Neuronal stem cell (in vitro differentiated cells): Measurements from ENCODE around the gene ALDH1A1.

ENCODE experiments used
- DNase-seq: peaks from one replicate; pipeline ENCODE4 v3.0.0-alpha.2; 2013; ENCODE audit warnings: low spot score
- H2AFZ ChIP-seq: one replicate; pipeline ENCODE4 v1.6.1; 2013; ENCODE audit warnings: mild to moderate bottlenecking, low read length, inconsistent platforms
- H2AK5ac ChIP-seq: 2 replicates; pipeline ENCODE4 v1.6.1; 2013; ENCODE audit warnings: low read depth, mild to moderate bottlenecking, inconsistent platforms, low read length, moderate library complexity, mixed read lengths
- H2BK120ac ChIP-seq: 2 replicates; pipeline ENCODE4 v1.6.1; 2013; ENCODE audit warnings: low read depth, mild to moderate bottlenecking, inconsistent platforms, low read length, moderate library complexity, mixed read lengths
- H2BK12ac ChIP-seq: one replicate; pipeline ENCODE4 v1.6.1; 2013; ENCODE audit warnings: low read length, inconsistent platforms
- H2BK15ac ChIP-seq: 2 replicates; pipeline ENCODE4 v1.6.1; 2013; ENCODE audit warnings: mild to moderate bottlenecking, low read length, inconsistent platforms, mixed read lengths
- H2BK5ac ChIP-seq: one replicate; pipeline ENCODE4 v1.6.1; 2013; ENCODE audit warnings: inconsistent platforms, mild to moderate bottlenecking, low read length, moderate library complexity
- H3K14ac ChIP-seq: one replicate; pipeline ENCODE4 v1.6.1; 2013; ENCODE audit warnings: low read length, inconsistent platforms
- H3K18ac ChIP-seq: 2 replicates; pipeline ENCODE4 v1.6.1; 2013; ENCODE audit warnings: low read length, inconsistent platforms
- H3K23ac ChIP-seq: 2 replicates; pipeline ENCODE4 v1.6.1; 2013; ENCODE audit warnings: low read depth, mild to moderate bottlenecking, mixed read lengths, low read length, inconsistent platforms; ENCODE audit not compliant: poor library complexity
- H3K27ac ChIP-seq: replicated peaks from 3 replicates; pipeline ENCODE4 v1.5.1; 2013; ENCODE audit warnings: low read length, inconsistent platforms
- H3K27me3 ChIP-seq, 3 experiments: 2 replicates each; pipeline ENCODE4 v1.6.1; 2013; ENCODE audit warnings: low read length in 3 of 3, mild to moderate bottlenecking in 2 of 3, inconsistent platforms in 1 of 3, low read depth in 1 of 3, mixed read lengths in 1 of 3, moderate library complexity in 1 of 3; ENCODE audit not compliant: control insufficient read depth in 3 of 3, insufficient read depth in 3 of 3
- H3K36me3 ChIP-seq, 2 donors: replicated peaks in 1 of 2; 2 replicates each; pipeline ENCODE4 v1.6.1; 2013; ENCODE audit warnings: low read length in 2 of 2; ENCODE audit not compliant: control insufficient read depth in 2 of 2, insufficient read depth in 2 of 2
- H3K4ac ChIP-seq: 2 replicates; pipeline ENCODE4 v1.6.1; 2013; ENCODE audit warnings: inconsistent platforms, mild to moderate bottlenecking, low read length, moderate library complexity
- H3K4me1 ChIP-seq, 2 donors: 1 replicate in 1 of 2; 2 replicates in 1 of 2; pipeline ENCODE4 v1.6.1; 2013; ENCODE audit warnings: low read length in 2 of 2, low read depth in 1 of 2; ENCODE audit not compliant: control insufficient read depth in 2 of 2, insufficient read depth in 1 of 2
- H3K4me2 ChIP-seq: one replicate; pipeline ENCODE4 v1.6.1; 2013; ENCODE audit warnings: mild to moderate bottlenecking, low read length, inconsistent platforms; ENCODE audit not compliant: insufficient read depth, poor library complexity, severe bottlenecking
- H3K4me3 ChIP-seq, 2 donors: 2 replicates each; pipeline ENCODE4 v1.5.1; 2013; ENCODE audit warnings: low read length in 2 of 2, mild to moderate bottlenecking in 2 of 2, inconsistent platforms in 1 of 2, moderate library complexity in 1 of 2
- H3K79me1 ChIP-seq: one replicate; pipeline ENCODE4 v1.6.1; 2013; ENCODE audit warnings: low read depth, mild to moderate bottlenecking, inconsistent platforms, low read length, moderate library complexity
- H3K9ac ChIP-seq: one replicate; pipeline ENCODE4 v1.6.1; 2013; ENCODE audit warnings: mild to moderate bottlenecking, low read depth, low read length, inconsistent platforms; ENCODE audit not compliant: poor library complexity
- H3K9me3 ChIP-seq, 2 donors: replicated peaks in 1 of 2; 2 replicates each; pipeline versions ENCODE3 to v1.6.1; 2013; ENCODE audit warnings: low read length in 2 of 2, mild to moderate bottlenecking in 2 of 2, inconsistent platforms in 1 of 2, low read depth in 1 of 2, mixed read lengths in 1 of 2, moderate library complexity in 1 of 2; ENCODE audit not compliant: control insufficient read depth in 2 of 2, insufficient read depth in 1 of 2
- H4K8ac ChIP-seq: one replicate; pipeline ENCODE4 v1.6.1; 2013; ENCODE audit warnings: low read depth, mild to moderate bottlenecking, inconsistent platforms, low read length, moderate library complexity
- H4K91ac ChIP-seq: one replicate; pipeline ENCODE4 v1.6.1; 2013; ENCODE audit warnings: low read length, low read depth, mild to moderate bottlenecking, inconsistent platforms; ENCODE audit not compliant: poor library complexity
- WGBS, 2 donors: extraction: QIAGEN DNeasy Blood & Tissue Kit; methylation state at CpG; one replicate each; pipeline ENCODE4 v1.1.7; 2013; ENCODE audit warnings: missing lambda C conversion rate in 2 of 2, mixed read lengths in 1 of 2; ENCODE audit not compliant: insufficient read length in 2 of 2, insufficient replicate concordance in 1 of 2; ENCODE audit errors: extremely low coverage in 2 of 2; 5-methylcytosine and 5-hydroxymethylcytosine counted together

The ALDH1A1 gene

DNA sequence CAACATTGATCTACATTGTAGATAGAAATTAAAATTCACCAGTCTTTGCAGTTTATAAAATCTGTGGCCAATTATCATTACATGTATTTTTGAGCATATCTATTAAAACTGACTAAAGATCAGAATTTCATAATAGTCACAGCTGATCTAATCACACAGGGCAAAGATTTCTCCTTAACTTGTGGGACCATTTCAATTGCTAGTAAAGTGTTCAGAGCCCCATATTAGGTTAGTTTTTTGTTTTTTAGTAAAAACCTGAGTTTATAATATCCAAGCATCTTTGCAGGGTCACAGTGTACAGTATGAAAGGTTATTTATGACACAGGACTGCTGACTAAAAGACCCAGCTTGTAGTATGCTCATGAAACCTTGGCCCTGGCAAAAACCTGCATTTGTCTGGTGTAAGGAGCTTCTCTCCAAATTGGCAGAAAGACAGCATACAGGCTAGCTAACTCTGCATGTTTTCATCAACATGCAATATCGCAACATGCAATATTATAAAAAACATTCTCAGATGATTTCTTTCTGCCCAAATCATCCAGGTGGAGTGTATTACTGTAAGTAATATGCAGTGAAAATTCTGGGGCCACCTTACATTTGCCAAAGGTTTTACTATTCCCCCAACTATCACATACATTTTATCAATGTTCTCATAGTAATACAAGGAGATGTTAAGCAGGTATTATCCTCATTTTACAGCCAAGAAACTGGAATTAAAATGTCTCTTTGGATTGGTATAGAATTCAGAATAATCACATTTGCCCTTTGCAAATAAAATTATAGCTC lies 37.7 kb upstream of the ALDH1A1 start:
- Histone ChIP-seq H3K18ac (no peak overlapping the region), H3K36me3 (no peaks in the 10 kb centered on the region), H3K14ac (no peak overlapping the region), H2BK120ac (no peak overlapping the region), H2BK15ac (no peak overlapping the region), H3K4me2 (no peak overlapping the region), H3K27me3 (no peaks in the 10 kb centered on the region), H3K9ac (no peak overlapping the region), H3K4me3 (no peak overlapping the region), H4K91ac (no peak overlapping the region), H3K27ac (no peak overlapping the region), H2BK5ac (no peak overlapping the region), H3K79me1 (peaks cover 1% of the 10 kb centered on the region), H4K8ac (no peak overlapping the region), H2AFZ (no peak overlapping the region), H3K4ac (no peak overlapping the region), H3K9me3 (no peaks in the 10 kb centered on the region), H2BK12ac (no peak overlapping the region), H3K4me1 (no peaks in the 10 kb centered on the region), H3K23ac (no peak overlapping the region), H2AK5ac (no peak overlapping the region)
- no peak for DNase-seq
- no CpG with 5 or more reads among the region's 1 CpG for WGBS, 2 donors

DNA sequence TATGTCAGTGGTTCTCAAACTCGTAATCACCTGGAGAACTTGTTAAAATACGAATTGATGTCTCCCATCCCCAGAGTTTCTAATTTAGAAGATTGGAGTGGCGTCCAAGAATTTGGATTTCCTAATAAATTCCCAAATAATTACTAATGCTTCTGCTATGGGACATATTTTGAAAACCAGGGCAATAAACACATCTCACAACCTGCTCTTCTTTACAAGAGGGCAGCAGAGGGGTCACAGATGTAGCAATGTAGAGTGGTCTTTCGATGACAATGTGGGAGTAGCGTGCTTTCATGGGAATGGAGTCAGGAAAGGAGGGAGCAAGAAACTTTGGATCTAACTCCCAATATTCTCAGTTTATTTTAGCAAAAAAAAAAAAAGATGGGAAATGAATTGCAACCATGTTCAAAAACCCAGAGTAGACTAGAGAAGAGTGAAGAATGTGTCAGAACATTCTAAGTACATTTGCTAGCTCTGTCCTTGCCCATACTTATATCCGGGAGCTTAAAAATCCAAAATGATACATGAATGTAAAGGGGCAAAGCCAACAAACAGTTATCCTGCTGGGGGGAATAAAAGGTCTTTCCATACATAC lies 33.8 kb upstream of the ALDH1A1 start:
- Histone ChIP-seq H3K27ac (no peak overlapping the region), H3K4ac (no peak overlapping the region), H2BK15ac (no peak overlapping the region), H4K91ac (no peak overlapping the region), H2AK5ac (no peak overlapping the region), H3K79me1 (peaks cover 1% of the 10 kb centered on the region), H2BK5ac (no peak overlapping the region), H3K14ac (no peak overlapping the region), H3K9ac (no peak overlapping the region), H2BK120ac (no peak overlapping the region), H3K18ac (no peak overlapping the region), H3K4me1 (no peaks in the 10 kb centered on the region), H2AFZ (no peak overlapping the region), H2BK12ac (no peak overlapping the region), H3K27me3 (no peaks in the 10 kb centered on the region), H3K4me3 (no peak overlapping the region), H3K23ac (no peak overlapping the region), H4K8ac (no peak overlapping the region), H3K36me3 (no peaks in the 10 kb centered on the region), H3K4me2 (no peak overlapping the region), H3K9me3 (no peaks in the 10 kb centered on the region)
- no peak for DNase-seq
- WGBS, 2 donors = no CpG with 5 or more reads among the region's 6 CpGs

DNA sequence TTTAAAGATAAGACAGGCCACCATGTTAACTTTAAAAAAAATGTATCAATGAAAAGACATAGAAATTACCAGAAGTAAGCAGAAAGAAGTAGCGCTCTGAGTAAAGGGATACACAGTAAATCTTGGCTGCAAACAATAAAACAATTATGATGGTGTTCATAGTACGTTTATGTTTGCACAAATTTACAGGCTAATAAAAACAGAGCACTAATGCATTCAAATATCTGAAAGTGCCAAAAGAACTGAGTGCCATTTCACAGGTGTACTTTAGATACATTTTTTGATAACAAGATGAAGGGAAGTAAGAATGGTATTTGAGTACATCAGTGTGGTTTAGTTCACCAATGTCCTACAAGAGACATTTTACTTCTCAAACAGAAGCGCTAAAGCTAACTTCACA lies 32.9 kb upstream of the ALDH1A1 start:
- Histone ChIP-seq H2BK15ac (no peak overlapping the region), H3K4me2 (no peak overlapping the region), H3K4me3 (no peak overlapping the region), H3K27me3 (no peaks in the 10 kb centered on the region), H3K4me1 (no peaks in the 10 kb centered on the region), H4K8ac (no peak overlapping the region), H3K27ac (no peak overlapping the region), H3K4ac (no peak overlapping the region), H3K23ac (no peak overlapping the region), H2BK5ac (no peak overlapping the region), H3K9ac (no peak overlapping the region), H2BK120ac (no peak overlapping the region), H4K91ac (no peak overlapping the region), H3K79me1 (peaks cover 1% of the 10 kb centered on the region), H2AFZ (no peak overlapping the region), H2BK12ac (no peak overlapping the region), H3K14ac (no peak overlapping the region), H3K36me3 (no peaks in the 10 kb centered on the region), H3K18ac (no peak overlapping the region), H2AK5ac (no peak overlapping the region), H3K9me3 (no peaks in the 10 kb centered on the region)
- no CpG with 5 or more reads among the region's 3 CpGs for WGBS, 2 donors
- no peak for DNase-seq

DNA sequence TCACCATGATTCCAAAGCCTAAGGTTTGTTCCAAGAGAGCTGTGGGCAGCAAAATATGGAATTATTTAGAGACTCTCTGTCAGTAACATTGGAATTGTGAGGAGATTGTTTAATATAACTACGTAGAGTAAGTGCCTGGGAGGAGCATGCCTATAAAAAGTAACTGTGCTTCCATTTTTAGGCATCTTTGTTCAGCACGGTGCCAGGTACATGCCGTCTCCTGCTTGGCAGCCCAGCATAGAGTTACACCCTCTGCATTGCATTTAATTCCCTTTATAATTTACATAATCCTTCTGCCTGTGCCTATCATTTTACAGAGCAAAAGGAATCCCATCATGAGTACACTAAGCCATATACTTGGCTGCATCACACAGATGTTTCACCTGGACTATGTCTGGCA lies 32.1 kb upstream of the ALDH1A1 start:
- H2BK12ac ChIP-seq = no peak overlapping the region
- no peaks in the 10 kb centered on the region for H3K9me3 ChIP-seq
- H3K27me3 ChIP-seq = no peaks in the 10 kb centered on the region
- WGBS, 2 donors = no CpG with 5 or more reads among the region's 3 CpGs
- H3K36me3 ChIP-seq = no peaks in the 10 kb centered on the region
- no peak overlapping the region for H3K27ac ChIP-seq
- H2AK5ac ChIP-seq = no peak overlapping the region
- no peak overlapping the region for H4K8ac ChIP-seq
- no peak for DNase-seq
- no peak overlapping the region for H3K4me2 ChIP-seq
- no peak overlapping the region for H3K18ac ChIP-seq
- no peak overlapping the region for H2BK5ac ChIP-seq
- no peak overlapping the region for H3K23ac ChIP-seq
- H2AFZ ChIP-seq = no peak overlapping the region
- no peak overlapping the region for H3K9ac ChIP-seq
- H3K79me1 ChIP-seq = no peaks in the 10 kb centered on the region
- H3K14ac ChIP-seq = no peak overlapping the region
- no peak overlapping the region for H4K91ac ChIP-seq
- H2BK120ac ChIP-seq = no peak overlapping the region
- no peak overlapping the region for H3K4ac ChIP-seq
- H3K4me3 ChIP-seq = no peak overlapping the region
- no peak overlapping the region for H2BK15ac ChIP-seq
- no peaks in the 10 kb centered on the region for H3K4me1 ChIP-seq
